ENCODE data around the gene ZFP36L2. TPM values are rescaled to one million over a fixed set of nuclear protein-coding genes. Genes with fewer than 3 reads are reported as not detected.

ZFP36L2 gene
- total and polyA plus RNA-seq, 10 of the 15 experiments (the other 5 are each of a cell fraction or from before 2014, with no cell fraction given) = 4.3 to 64.9 (median 19.5) TPM

- no peak overlapping the region for H3K4me2 ChIP-seq (ENCODE audit: control insufficient read depth, insufficient read depth)
- ATAC-seq = no peak
- no peaks in the 10 kb centered on the region for H3K9me3 ChIP-seq (replicated peaks; ENCODE audit: control insufficient read depth, insufficient read depth, low read length)
- H3K79me2 ChIP-seq (ENCODE audit: control insufficient read depth, insufficient read depth, low read length) = no peaks in the 10 kb centered on the region
- H3K4me3 ChIP-seq = no peak overlapping the region
- H3K36me3 ChIP-seq (ENCODE audit: control insufficient read depth in 2 of 2, insufficient read depth in 2 of 2, low read length in 1 of 2) = no peaks in the 10 kb centered on the region
- H3K4me1 ChIP-seq (ENCODE audit: control insufficient read depth, insufficient read depth, low read length) = no peaks in the 10 kb centered on the region
- FAIRE-seq = no peak
- H3K27ac ChIP-seq (ENCODE audit: control insufficient read depth, insufficient read depth) = no peak overlapping the region
- ChIA-PET POLR2A (interaction anchor here (1.2 kb wide), 1 partner anchor 10 kb away, joined by 3 read pairs; no protein-coding TSS in a partner anchor), CTCF (interaction anchor here (0.8 to 1.5 kb wide), 4 partner anchors 12 to 281 kb away, joined by 3 to 6 read pairs (median 4); no protein-coding TSS in a partner anchor), SMC1A (ENCODE audit: uncharacterized antibody, unreplicated experiment) (interaction anchor here (1.1 to 1.2 kb wide), 4 partner anchors 10 to 26 kb away, joined by 3 to 4 read pairs (median 4); no protein-coding TSS in a partner anchor), RAD21 (ENCODE audit: unreplicated experiment) (interaction anchor here (0.6 kb wide), 1 partner anchor 27 kb away, joined by 3 read pairs; no protein-coding TSS in a partner anchor)
- intact Hi-C loops (cut with micrococcal nuclease; ENCODE audit: unreplicated experiment) (no loop called here), in situ Hi-C loops (cut with MboI) (no loop called here)
- no peaks in the 10 kb centered on the region for H4K20me1 ChIP-seq (ENCODE audit: control insufficient read depth, insufficient read depth)
- WGBS (ENCODE audit: insufficient coverage, insufficient replicate concordance, low lambda C conversion rate, missing lambda C conversion rate) = 66% methylated on average over 11 of the region's 11 CpGs
- H3K9ac ChIP-seq (ENCODE audit: control insufficient read depth, insufficient read depth, low read length) = no peak overlapping the region
- H3K27me3 ChIP-seq (replicated peaks in 1 of 2; ENCODE audit: control insufficient read depth in 2 of 2, insufficient read depth in 2 of 2, low read length in 1 of 2) = no peaks in the 10 kb centered on the region
- BruUV-seq (replicated peaks) = no TSS peak
- TF ChIP-seq PML (IDR thresholded peaks at IDR 0.05; ENCODE audit: low read length) = no peak
- no peak for TF ChIP-seq ATF7 (IDR thresholded peaks at IDR 0.05; ENCODE audit: low read depth)
- TF ChIP-seq, protein P1, sequence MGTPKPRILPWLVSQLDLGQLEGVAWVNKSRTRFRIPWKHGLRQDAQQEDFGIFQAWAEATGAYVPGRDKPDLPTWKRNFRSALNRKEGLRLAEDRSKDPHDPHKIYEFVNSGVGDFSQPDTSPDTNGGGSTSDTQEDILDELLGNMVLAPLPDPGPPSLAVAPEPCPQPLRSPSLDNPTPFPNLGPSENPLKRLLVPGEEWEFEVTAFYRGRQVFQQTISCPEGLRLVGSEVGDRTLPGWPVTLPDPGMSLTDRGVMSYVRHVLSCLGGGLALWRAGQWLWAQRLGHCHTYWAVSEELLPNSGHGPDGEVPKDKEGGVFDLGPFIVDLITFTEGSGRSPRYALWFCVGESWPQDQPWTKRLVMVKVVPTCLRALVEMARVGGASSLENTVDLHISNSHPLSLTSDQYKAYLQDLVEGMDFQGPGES (IDR thresholded peaks at IDR 0.05) = no peak
- no peak for TF ChIP-seq KAT2A (conservative IDR thresholded peaks at IDR 0.05; ENCODE audit: control insufficient read depth, low read depth, low read length)
- no peak for TF ChIP-seq SMC3 (IDR thresholded peaks at IDR 0.05; ENCODE audit: borderline replicate concordance, low read length)
- TF ChIP-seq BCL11A (IDR thresholded peaks at IDR 0.05; ENCODE audit: low read depth, low read length) = no peak
- DNase-seq (ENCODE audit: low read depth, low spot score) = no peak
- no peak overlapping the region for H2AFZ ChIP-seq (ENCODE audit: control insufficient read depth, low read depth, low read length)
Observed at GRCh38 chr2:43203373-43203772, 23.0 kb downstream of the ZFP36L2 start.

DNA sequence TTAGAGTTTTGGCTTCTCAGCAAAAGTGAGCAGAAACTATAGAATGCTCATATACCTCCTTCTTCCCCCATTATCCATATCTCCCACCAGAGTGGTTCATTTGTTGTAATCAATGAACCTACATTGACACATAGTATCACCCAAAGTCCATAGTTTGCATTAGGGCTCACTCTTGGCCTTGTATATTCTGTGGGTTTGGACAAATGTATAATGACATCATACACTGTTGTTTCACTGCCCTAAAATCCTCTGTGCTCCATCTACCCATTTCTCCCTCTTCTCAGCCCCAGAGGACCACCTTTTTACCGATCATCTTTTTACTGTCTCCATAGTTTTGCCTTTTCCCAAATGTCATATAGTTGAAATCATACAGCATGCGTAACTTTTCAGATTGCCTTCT lies 24.1 kb downstream of the ZFP36L2 start:
- CTCF ChIA-PET = interaction anchor here (0.9 to 1.1 kb wide), 3 partner anchors 11 to 282 kb away, joined by 3 to 5 read pairs (median 3); no protein-coding TSS in a partner anchor
- DNase-seq (ENCODE audit: low read depth, low spot score) (no peak), ATAC-seq (peak; percentile 23; the same call in 1 of the 3 replicates), FAIRE-seq (no peak)
- SMC1A ChIA-PET (ENCODE audit: uncharacterized antibody, unreplicated experiment) = interaction anchor here (0.9 to 1.2 kb wide), 4 partner anchors 11 to 27 kb away, joined by 3 to 4 read pairs (median 4); no protein-coding TSS in a partner anchor
- no peaks in the 10 kb centered on the region for H3K4me1 ChIP-seq (ENCODE audit: control insufficient read depth, insufficient read depth, low read length)
- intact Hi-C loops (cut with micrococcal nuclease; ENCODE audit: unreplicated experiment) = no loop called here
- no peak overlapping the region for H3K9ac ChIP-seq (ENCODE audit: control insufficient read depth, insufficient read depth, low read length)
- in situ Hi-C loops (cut with MboI) = no loop called here
- BruUV-seq (replicated peaks) = no TSS peak
- H4K20me1 ChIP-seq (ENCODE audit: control insufficient read depth, insufficient read depth) = no peaks in the 10 kb centered on the region
- H3K4me2 ChIP-seq (ENCODE audit: control insufficient read depth, insufficient read depth) = no peak overlapping the region
- H3K27ac ChIP-seq (ENCODE audit: control insufficient read depth, insufficient read depth) = no peak overlapping the region
- no peak overlapping the region for H2AFZ ChIP-seq (ENCODE audit: control insufficient read depth, low read depth, low read length)
- TF ChIP-seq CHD4 (IDR thresholded peaks at IDR 0.05) (no peak), ATF7 (IDR thresholded peaks at IDR 0.05; ENCODE audit: low read depth) (peak; percentile 54; the same call in 1 of the 2 replicates), JUNB (IDR thresholded peaks at IDR 0.05) (no peak)
- no peaks in the 10 kb centered on the region for H3K27me3 ChIP-seq (replicated peaks in 1 of 2; ENCODE audit: control insufficient read depth in 2 of 2, insufficient read depth in 2 of 2, low read length in 1 of 2)
- no peak overlapping the region for H3K4me3 ChIP-seq
- 72% methylated on average over 2 of the region's 2 CpGs for WGBS (ENCODE audit: insufficient coverage, insufficient replicate concordance, low lambda C conversion rate, missing lambda C conversion rate)
- POLR2A ChIA-PET = interaction anchor here (0.6 kb wide), 1 partner anchor 244 kb away, joined by 5 read pairs; no protein-coding TSS in a partner anchor
- H3K36me3 ChIP-seq (ENCODE audit: control insufficient read depth in 2 of 2, insufficient read depth in 2 of 2, low read length in 1 of 2) = no peaks in the 10 kb centered on the region
- no peaks in the 10 kb centered on the region for H3K79me2 ChIP-seq (ENCODE audit: control insufficient read depth, insufficient read depth, low read length)
- RAD21 ChIA-PET (ENCODE audit: unreplicated experiment) = interaction anchor here (0.7 kb wide), 2 partner anchors 25 to 178 kb away, joined by 3 read pairs; partner anchors contain the start of gene ZFP36L2
- no peaks in the 10 kb centered on the region for H3K9me3 ChIP-seq (replicated peaks; ENCODE audit: control insufficient read depth, insufficient read depth, low read length)
